ENCODE data around the gene PSME3. TPM values are rescaled to one million over a fixed set of nuclear protein-coding genes. Genes with fewer than 3 reads are reported as not detected.
A peak's percentile ranks its signal among the peaks of the same experiment; 100 is the strongest.

Gene PSME3
- total and polyA plus RNA-seq, 9 of the 15 experiments (the other 6 are each of a cell fraction or from before 2014, with no cell fraction given) = 31.2 to 275 (median 141) TPM

- peak; percentile 98 for TF ChIP-seq MGA (IDR thresholded peaks at IDR 0.05)
- no peak for TF ChIP-seq ZNF140 (CRISPR knock-in tag; IDR thresholded peaks at IDR 0.05)
- peak; percentile 58 for TF ChIP-seq BRD9 (IDR thresholded peaks at IDR 0.05; ENCODE audit: low read depth, partially characterized antibody)
- peak; percentile 76 for TF ChIP-seq SUPT5H (IDR thresholded peaks at IDR 0.05)
- peak; percentile 97 for TF ChIP-seq E2F6 (IDR thresholded peaks at IDR 0.05; ENCODE audit: borderline replicate concordance in 1 of 2, extremely low read depth in 1 of 2, insufficient read depth in 1 of 2, insufficient read length in 1 of 2, low read depth in 1 of 2, low read length in 1 of 2, poor library complexity in 1 of 2, severe bottlenecking in 1 of 2)
- 0 out of 2 replicates have a peak, but pooled peaks have one; percentile 61 for TF ChIP-seq HNRNPL (IDR thresholded peaks at IDR 0.05; ENCODE audit: low read depth, low read length)
- 0 out of 2 replicates have a peak, but pooled peaks have one; percentile 27 for TF ChIP-seq CEBPG (CRISPR knock-in tag; IDR thresholded peaks at IDR 0.05)
- TF ChIP-seq CEBPG (tag; conservative IDR thresholded peaks at IDR 0.05 in 1 of 2, IDR thresholded peaks at IDR 0.05 in 1 of 2) = no peak
- peak; percentile 50 for TF ChIP-seq HMGN3 (IDR thresholded peaks at IDR 0.05; ENCODE audit: borderline replicate concordance, extremely low read depth, insufficient read length, low read depth, low read length)
- peak; percentile 66; the same call in 1 of the 2 replicates for TF ChIP-seq POLR2AphosphoS5 (IDR thresholded peaks at IDR 0.05; ENCODE audit: control insufficient read depth, insufficient read depth, low read depth, low read length)
- peak; percentile 73; the same call in 1 of the 2 replicates for TF ChIP-seq CTBP1 (IDR thresholded peaks at IDR 0.05; ENCODE audit: borderline replicate concordance)
- TF ChIP-seq ZNF347 (CRISPR knock-in tag; IDR thresholded peaks at IDR 0.05; ENCODE audit: low read depth) = no peak
These were observed 34.5 kb upstream of the PSME3 start, which contains the start of the genes CNTD1 and COA3 (continued) for GRCh38 chr17:42798383-42799380.

All from K562 (cell line).